Fibroblast of lung (primary cell): ENCODE data around the gene ENTR1. TPM values are rescaled to one million over a fixed set of nuclear protein-coding genes. Genes with fewer than 3 reads are reported as not detected.

ENCODE experiments used
- DNase-seq, 2 donors: peaks; one replicate each; pipeline versions ENCODE4 v3.0.0 to v3.0.0-alpha.2; 2010; ENCODE audit warnings: low read depth in 2 of 2
- H2AFZ ChIP-seq: 2 replicates; pipeline ENCODE4 v1.5.1; 2012; ENCODE audit warnings: low read length, control low read depth, inconsistent platforms
- H3K27ac ChIP-seq: 2 replicates; pipeline ENCODE4 v1.5.1; 2011; ENCODE audit warnings: low read length, control low read depth; ENCODE audit not compliant: insufficient read depth
- H3K27me3 ChIP-seq: 2 replicates; pipeline ENCODE4 v1.5.1; 2011; ENCODE audit warnings: mild to moderate bottlenecking, low read length; ENCODE audit not compliant: control insufficient read depth, insufficient read depth
- H3K36me3 ChIP-seq: 2 replicates; pipeline ENCODE4 v1.5.1; 2011; ENCODE audit warnings: low read length; ENCODE audit not compliant: control insufficient read depth, insufficient read depth
- H3K4me1 ChIP-seq: 2 replicates; pipeline ENCODE4 v1.5.1; 2011; ENCODE audit warnings: low read length; ENCODE audit not compliant: control insufficient read depth, insufficient read depth; ENCODE audit errors: extremely low read depth
- H3K4me2 ChIP-seq: 2 replicates; pipeline ENCODE4 v1.5.1; 2011; ENCODE audit warnings: low read length, control low read depth; ENCODE audit not compliant: insufficient read depth; ENCODE audit errors: extremely low read depth
- H3K4me3 ChIP-seq, 4 experiments: fragments of 200-600 bp in 1 of 4; sonication (generic) in 1 of 4; replicated peaks in 1 of 4; 2 replicates each; pipeline ENCODE4 v1.5.1; 2011 to 2016; ENCODE audit warnings: low read length in 4 of 4, low read depth in 3 of 4, mild to moderate bottlenecking in 3 of 4, control low read depth in 2 of 4, inconsistent platforms in 1 of 4, mixed read lengths in 1 of 4; ENCODE audit not compliant: insufficient read depth in 1 of 4; ENCODE audit errors: control extremely low read depth in 1 of 4
- H3K79me2 ChIP-seq: 2 replicates; pipeline ENCODE4 v1.5.1; 2012; ENCODE audit warnings: mild to moderate bottlenecking, low read length, inconsistent platforms; ENCODE audit not compliant: control insufficient read depth, insufficient read depth
- H3K9ac ChIP-seq: 2 replicates; pipeline ENCODE4 v1.5.1; 2011; ENCODE audit warnings: mild to moderate bottlenecking, low read length, control low read depth; ENCODE audit not compliant: insufficient read depth
- H3K9me3 ChIP-seq: 2 replicates; pipeline ENCODE4 v1.5.1; 2012; ENCODE audit warnings: low read depth, low read length; ENCODE audit not compliant: control insufficient read depth, insufficient read depth
- H4K20me1 ChIP-seq: 2 replicates; pipeline ENCODE4 v1.5.1; 2011; ENCODE audit warnings: low read length; ENCODE audit not compliant: control insufficient read depth, insufficient read depth; ENCODE audit errors: extremely low read depth
- EZH2 ChIP-seq: IDR thresholded peaks from 2 replicates; pipeline ENCODE4 v1.5.1; 2012; ENCODE audit warnings: low read length, control low read depth, mild to moderate bottlenecking; ENCODE audit errors: missing control alignments
- polyA plus RNA-seq, 2 donors: library from polyadenylated mRNA; depleted of rRNA in 1 of 2; stranded (reverse) in 1 of 2; unstranded in 1 of 2; fragments of >200 nt; gene quantifications; 2 replicates each; pipeline ENCODE4 v1.2.1, GENCODE V29; 2011 to 2012; ENCODE audit warnings: missing spikeins in 1 of 2
- total RNA-seq: library from RNA; depleted of rRNA; stranded (reverse); fragments of >200 nt; gene quantifications from 2 replicates; pipeline ENCODE4 v1.2.1, GENCODE V29; 2014
- TF ChIP-seq, protein P1 (sequence below), 2 donors: IDR thresholded peaks in 1 of 2; conservative IDR thresholded peaks in 1 of 2; 1 replicate in 1 of 2; 2 replicates in 1 of 2; pipeline ENCODE4 v1.5.1; 2011 to 2012; ENCODE audit warnings: low read length in 2 of 2, control low read depth in 1 of 2, inconsistent platforms in 1 of 2, low read depth in 1 of 2, mild to moderate bottlenecking in 1 of 2

Gene ENTR1
- total and polyA plus RNA-seq, 2 donors (not counting 1 experiment from before 2014, with no cell fraction given): 24.5 to 31.9 TPM

DNA sequence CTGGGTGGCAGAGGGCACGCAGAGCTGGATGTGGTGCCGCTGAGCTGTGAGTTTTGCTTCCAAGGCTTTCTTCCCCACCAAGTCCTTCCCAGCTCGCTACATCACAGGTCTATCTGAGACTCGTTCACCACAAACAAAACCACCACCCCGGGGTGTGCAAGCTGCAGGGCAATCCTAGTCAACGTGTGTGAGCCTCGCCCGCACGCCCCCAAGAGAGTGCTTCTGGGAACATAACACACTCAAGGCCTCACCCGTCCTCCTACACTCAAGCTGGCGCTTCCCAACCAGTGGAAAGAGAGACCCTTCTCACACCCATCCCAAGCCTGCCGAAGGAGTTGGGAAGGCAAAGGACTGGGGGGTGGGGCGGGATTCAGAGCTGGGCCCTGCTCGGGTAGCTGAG lies 21.0 kb downstream of the ENTR1 start:
- H3K4me2 ChIP-seq: no peak overlapping the region
- no peaks in the 10 kb centered on the region for H3K9me3 ChIP-seq
- DNase-seq: no peak
- H3K36me3 ChIP-seq: peaks cover 27% of the 10 kb centered on the region
- no peak overlapping the region for H2AFZ ChIP-seq
- H3K9ac ChIP-seq: no peak overlapping the region
- H3K27me3 ChIP-seq: no peaks in the 10 kb centered on the region
- TF ChIP-seq EZH2: no peak
- TF ChIP-seq, protein P1, sequence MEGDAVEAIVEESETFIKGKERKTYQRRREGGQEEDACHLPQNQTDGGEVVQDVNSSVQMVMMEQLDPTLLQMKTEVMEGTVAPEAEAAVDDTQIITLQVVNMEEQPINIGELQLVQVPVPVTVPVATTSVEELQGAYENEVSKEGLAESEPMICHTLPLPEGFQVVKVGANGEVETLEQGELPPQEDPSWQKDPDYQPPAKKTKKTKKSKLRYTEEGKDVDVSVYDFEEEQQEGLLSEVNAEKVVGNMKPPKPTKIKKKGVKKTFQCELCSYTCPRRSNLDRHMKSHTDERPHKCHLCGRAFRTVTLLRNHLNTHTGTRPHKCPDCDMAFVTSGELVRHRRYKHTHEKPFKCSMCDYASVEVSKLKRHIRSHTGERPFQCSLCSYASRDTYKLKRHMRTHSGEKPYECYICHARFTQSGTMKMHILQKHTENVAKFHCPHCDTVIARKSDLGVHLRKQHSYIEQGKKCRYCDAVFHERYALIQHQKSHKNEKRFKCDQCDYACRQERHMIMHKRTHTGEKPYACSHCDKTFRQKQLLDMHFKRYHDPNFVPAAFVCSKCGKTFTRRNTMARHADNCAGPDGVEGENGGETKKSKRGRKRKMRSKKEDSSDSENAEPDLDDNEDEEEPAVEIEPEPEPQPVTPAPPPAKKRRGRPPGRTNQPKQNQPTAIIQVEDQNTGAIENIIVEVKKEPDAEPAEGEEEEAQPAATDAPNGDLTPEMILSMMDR (conservative IDR thresholded peaks at IDR 0.05 in 1 of 2, IDR thresholded peaks at IDR 0.05 in 1 of 2; ENCODE audit: low read depth in 1 of 2, low read length in 2 of 2): no peak
- H4K20me1 ChIP-seq: no peaks in the 10 kb centered on the region
- H3K79me2 ChIP-seq: no peaks in the 10 kb centered on the region
- H3K4me1 ChIP-seq: no peaks in the 10 kb centered on the region
- H3K27ac ChIP-seq: no peak overlapping the region
- H3K4me3 ChIP-seq: no peak overlapping the region

DNA sequence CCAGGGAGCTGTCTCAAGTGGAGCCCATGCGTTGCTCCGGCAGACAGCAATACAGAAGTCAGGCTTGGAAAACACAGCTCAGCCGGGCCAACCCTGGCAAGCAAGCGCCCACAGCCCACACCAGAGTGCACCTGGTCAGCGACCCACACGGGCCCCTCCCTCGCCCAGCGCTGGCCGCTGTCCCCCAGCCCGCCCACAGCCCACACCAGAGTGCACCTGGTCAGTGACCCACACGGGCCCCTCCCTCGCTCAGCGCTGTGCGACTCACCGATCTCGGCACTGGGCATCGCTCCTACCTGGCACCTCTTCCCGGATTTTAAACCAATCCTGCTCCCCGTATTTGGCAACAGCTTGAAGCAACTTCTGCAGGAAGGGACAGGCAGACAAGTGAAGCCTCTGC lies 23.2 kb downstream of the ENTR1 start:
- Histone ChIP-seq H2AFZ (no peak overlapping the region), H3K79me2 (no peaks in the 10 kb centered on the region), H3K27ac (no peak overlapping the region), H3K4me3 (no peak overlapping the region), H3K9ac (no peak overlapping the region), H3K4me1 (no peaks in the 10 kb centered on the region), H4K20me1 (no peaks in the 10 kb centered on the region), H3K27me3 (no peaks in the 10 kb centered on the region), H3K9me3 (no peaks in the 10 kb centered on the region), H3K36me3 (peaks cover 34% of the 10 kb centered on the region), H3K4me2 (no peak overlapping the region)
- no peak for DNase-seq
- TF ChIP-seq, protein P1 (conservative IDR thresholded peaks at IDR 0.05 in 1 of 2, IDR thresholded peaks at IDR 0.05 in 1 of 2; ENCODE audit: low read depth in 1 of 2, low read length in 2 of 2): no peak
- TF ChIP-seq EZH2: no peak

DNA sequence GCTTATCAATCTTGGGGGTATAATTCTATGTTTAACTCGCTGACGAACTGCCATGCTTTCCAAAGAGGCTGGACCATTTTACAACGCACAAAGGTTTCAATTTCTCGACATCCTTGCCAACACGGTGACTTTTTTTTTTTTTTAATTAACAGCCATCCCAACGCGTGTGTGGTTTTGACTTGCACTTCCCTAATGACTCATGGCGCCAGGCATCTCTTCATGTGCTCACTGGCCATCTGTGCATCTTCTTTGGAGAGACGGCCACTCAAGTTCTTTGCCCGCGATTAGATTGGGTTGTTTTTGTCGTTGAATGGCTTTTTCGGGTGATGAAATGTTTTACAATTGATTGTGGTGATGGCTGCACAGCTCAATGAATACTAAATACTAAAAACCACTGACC lies 24.4 kb downstream of the ENTR1 start:
- H2AFZ ChIP-seq: no peak overlapping the region
- H3K4me2 ChIP-seq: no peak overlapping the region
- H3K36me3 ChIP-seq: peaks cover 36% of the 10 kb centered on the region
- no peaks in the 10 kb centered on the region for H3K4me1 ChIP-seq
- H3K27me3 ChIP-seq: no peaks in the 10 kb centered on the region
- peak in 1 of 2 donors; percentile 49 for DNase-seq
- no peak overlapping the region for H3K4me3 ChIP-seq
- H3K27ac ChIP-seq: no peak overlapping the region
- TF ChIP-seq, protein P1 (conservative IDR thresholded peaks at IDR 0.05 in 1 of 2, IDR thresholded peaks at IDR 0.05 in 1 of 2; ENCODE audit: low read depth in 1 of 2, low read length in 2 of 2): no peak
- no peak for TF ChIP-seq EZH2
- no peaks in the 10 kb centered on the region for H3K79me2 ChIP-seq
- H3K9ac ChIP-seq: no peak overlapping the region
- H3K9me3 ChIP-seq: no peaks in the 10 kb centered on the region
- H4K20me1 ChIP-seq: no peaks in the 10 kb centered on the region
